Measurements from ENCODE around the gene SPSB3.

Gene SPSB3

DNA sequence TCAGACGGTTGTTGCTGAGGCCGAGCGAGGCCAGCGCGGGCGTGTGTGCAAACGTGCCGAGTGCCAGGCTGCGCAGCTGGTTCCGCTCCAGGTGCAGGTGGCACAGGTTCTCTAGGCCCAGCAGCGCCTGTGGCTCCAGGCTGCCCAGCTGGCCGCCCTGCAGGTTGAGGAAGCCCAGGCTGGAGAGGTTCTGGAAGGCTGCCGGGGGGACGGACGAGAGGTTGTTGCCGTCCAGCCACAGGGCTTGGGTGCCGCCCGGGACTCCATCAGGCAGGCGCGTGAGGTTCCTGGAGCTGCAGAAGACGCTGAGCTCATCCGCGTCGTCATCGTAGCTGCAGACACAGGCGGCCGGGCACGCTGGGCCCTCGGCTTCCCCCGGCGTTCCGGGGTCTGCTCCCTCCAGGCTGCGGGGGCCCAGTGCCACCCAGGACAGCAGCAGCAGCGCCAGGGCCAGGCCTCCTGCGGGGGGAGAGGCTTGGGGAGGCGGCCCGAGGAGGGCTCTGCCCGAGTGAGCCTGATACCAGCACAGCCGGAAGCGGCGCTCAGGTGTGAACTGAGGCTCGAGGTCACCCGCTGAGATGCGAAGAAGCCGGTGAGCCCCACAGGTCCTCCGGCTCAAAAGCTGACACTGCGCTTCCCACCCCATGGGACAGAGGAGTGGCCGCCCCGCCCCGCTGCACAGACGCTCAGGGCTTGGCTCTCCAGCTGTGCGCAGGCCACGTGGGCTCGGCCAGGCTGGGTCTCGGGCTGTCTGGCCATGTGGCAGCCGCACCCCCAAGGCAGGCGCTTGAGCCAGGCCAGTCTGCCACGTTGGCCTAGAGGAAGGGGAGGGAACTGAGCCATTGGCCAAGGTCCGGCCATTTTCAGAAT, 9.8 kb upstream of the SPSB3 start:
- DNase-seq (ENCODE audit: extremely low read depth, low read depth): no peak
- TF ChIP-seq, protein P1, sequence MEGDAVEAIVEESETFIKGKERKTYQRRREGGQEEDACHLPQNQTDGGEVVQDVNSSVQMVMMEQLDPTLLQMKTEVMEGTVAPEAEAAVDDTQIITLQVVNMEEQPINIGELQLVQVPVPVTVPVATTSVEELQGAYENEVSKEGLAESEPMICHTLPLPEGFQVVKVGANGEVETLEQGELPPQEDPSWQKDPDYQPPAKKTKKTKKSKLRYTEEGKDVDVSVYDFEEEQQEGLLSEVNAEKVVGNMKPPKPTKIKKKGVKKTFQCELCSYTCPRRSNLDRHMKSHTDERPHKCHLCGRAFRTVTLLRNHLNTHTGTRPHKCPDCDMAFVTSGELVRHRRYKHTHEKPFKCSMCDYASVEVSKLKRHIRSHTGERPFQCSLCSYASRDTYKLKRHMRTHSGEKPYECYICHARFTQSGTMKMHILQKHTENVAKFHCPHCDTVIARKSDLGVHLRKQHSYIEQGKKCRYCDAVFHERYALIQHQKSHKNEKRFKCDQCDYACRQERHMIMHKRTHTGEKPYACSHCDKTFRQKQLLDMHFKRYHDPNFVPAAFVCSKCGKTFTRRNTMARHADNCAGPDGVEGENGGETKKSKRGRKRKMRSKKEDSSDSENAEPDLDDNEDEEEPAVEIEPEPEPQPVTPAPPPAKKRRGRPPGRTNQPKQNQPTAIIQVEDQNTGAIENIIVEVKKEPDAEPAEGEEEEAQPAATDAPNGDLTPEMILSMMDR (IDR thresholded peaks at IDR 0.05; ENCODE audit: low read depth, low read length): no peak

DNA sequence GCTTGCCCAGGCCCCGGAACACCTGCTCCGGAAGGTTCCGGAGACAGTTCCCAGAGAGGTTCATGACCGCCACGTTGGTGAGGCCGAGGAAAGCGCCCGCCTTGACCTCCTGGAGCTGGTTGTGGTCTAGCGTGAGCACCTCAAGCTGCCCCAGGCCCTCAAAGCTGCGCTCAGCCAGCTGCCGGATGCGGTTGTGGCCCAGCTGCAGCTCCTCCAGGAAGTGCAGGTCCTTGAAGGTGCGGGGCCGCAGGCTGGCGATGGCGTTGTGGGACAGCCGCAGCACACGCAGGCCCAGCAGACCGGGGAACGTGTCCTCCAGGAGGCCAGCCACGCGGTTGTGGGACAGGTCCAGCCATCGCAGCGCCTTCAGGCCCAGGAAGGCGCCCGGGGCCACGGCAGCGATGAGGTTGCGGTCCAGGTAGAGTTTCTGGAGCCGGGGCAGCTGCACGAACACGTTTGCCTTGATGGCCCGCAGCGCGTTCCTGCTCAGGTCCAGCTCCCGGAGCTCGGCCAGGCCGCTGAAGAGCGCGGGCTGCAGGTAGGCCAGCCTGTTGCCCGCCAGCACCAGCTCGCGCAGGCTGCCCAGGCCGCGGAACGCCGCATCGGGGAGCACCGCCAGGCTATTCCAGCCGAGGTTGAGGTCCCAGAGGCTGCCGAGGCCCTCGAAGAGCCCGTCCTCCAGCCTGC, 9.0 kb upstream of the SPSB3 start:
- TF ChIP-seq, protein P1 (IDR thresholded peaks at IDR 0.05; ENCODE audit: low read depth, low read length): no peak

DNA sequence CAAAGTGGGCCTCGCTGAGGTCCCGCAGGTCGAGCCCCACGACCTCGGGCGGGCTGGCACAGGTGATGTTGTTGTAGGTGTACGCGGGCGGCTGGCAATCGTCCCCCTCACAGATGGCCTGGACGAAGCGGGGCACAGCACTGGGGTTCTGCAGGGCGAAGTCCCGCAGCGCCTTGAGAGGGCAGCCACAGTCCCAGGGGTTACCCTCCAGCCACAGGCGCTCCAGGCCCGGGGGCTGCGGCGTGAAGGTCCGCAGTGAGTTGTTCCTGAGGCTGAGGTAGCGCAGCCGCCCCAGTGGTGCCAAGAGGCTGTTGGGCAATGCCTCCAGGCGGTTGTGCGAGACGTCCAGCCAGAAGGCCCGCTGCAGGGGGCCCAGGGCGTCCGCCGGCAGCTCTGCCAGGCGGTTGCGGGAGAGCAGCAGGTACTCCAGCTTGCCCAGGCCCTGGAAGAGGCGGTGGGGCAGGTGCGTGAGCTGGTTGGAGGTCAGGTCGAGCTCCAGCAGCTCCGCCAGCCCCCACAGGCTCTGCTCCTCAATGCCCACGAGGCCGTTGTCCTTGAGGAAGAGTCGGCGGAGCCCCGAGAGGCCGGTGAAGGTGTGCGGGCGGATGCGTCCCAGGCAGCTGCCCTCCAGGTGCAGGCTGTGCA, 8.4 kb upstream of the SPSB3 start:
- TF ChIP-seq, protein P1 (IDR thresholded peaks at IDR 0.05; ENCODE audit: low read depth, low read length): no peak
- DNase-seq (ENCODE audit: extremely low read depth, low read depth): no peak

More for the DNA sequence above, 9.0 kb upstream of the SPSB3 start:
- DNase-seq (ENCODE audit: extremely low read depth, low read depth): no peak

DNA sequence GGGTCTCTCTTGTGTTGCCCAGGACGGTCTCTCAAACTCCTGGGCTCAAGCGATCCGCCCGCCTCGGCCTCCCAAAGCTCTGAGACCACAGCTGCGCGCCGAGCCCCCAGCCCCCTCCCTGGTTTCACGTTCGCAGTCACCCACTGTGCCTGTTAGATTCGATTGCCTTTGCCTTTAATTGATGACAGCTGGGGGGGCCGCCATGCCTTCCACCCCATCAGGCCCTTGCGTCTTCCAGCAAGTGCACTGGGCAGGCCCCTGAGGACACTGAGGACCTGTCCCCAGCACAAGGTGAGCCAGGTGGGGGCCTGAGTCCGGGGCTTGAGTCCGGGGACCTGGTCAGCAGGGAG, 7.9 kb upstream of the SPSB3 start:
- TF ChIP-seq, protein P1 (IDR thresholded peaks at IDR 0.05; ENCODE audit: low read depth, low read length): no peak
- DNase-seq (ENCODE audit: extremely low read depth, low read depth): no peak

DNA sequence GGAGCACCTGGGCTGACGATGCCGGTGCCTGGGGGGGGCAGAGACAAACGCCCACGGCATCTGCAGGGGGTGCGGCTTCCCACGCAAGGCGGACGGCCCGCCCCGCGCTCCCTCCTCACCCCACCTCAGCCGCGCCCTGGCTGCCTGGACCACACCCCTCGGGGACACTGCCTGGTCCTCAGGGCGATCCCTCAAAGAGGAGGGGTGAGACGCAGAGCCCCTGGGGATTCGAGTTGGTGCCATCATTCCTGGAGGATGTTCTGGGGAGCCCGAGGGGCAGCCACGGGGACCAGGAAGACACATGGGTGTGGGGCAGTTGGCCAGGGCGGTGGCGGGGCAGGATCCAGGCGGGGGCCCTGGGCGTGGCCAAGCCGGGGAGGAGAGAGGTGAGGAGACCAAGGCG, 7.3 kb upstream of the SPSB3 start:
- TF ChIP-seq, protein P1 (IDR thresholded peaks at IDR 0.05; ENCODE audit: low read depth, low read length): no peak
- no peak for DNase-seq (ENCODE audit: extremely low read depth, low read depth)

DNA sequence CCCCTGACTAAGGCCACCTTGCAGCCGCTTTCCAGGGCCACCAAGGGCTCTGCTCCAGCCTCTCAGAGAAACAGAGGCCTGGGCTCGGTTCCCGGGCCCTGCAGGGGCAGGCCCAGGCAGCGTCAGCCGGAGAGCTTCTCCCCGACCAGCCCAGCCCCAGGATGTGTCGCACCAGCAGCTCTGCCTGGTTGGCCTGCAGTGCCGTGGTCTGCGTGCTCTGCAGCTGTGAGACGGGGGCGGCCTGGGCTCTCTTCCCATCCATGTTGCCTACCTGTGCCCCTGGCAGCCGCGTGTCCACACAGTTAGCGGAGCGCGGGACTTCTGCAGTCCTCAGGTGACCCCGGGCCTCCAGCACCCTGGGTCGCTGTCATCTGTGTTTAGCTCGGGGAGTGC, 6.3 kb upstream of the SPSB3 start:
- no peak for DNase-seq (ENCODE audit: extremely low read depth, low read depth)
- TF ChIP-seq, protein P1 (IDR thresholded peaks at IDR 0.05; ENCODE audit: low read depth, low read length): no peak

Data from AG09319 (cell line).